ENCODE results near the gene GEMIN2. TPM values are rescaled to one million over a fixed set of nuclear protein-coding genes. Genes with fewer than 3 reads are reported as not detected.
A peak's percentile ranks its signal among the peaks of the same experiment; 100 is the strongest.

The GEMIN2 gene
- total RNA-seq, 2 experiments from 2014 or later = 21.6 to 25.3 TPM

- ChIA-PET CTCF (interaction anchor here (1.1 to 1.6 kb wide), 3 partner anchors 46 to 256 kb away, joined by 4 to 7 read pairs (median 5); partner anchors contain the start of gene GEMIN2), POLR2A (interaction anchor here (0.9 to 1.6 kb wide), 19 partner anchors 9 to 278 kb away, joined by 3 to 25 read pairs (median 4); no protein-coding TSS in a partner anchor)
- peaks cover 38% of the 10 kb centered on the region for H3K4me1 Mint-ChIP-seq (ENCODE audit: low read depth)
- H3K27ac Mint-ChIP-seq = peak overlapping the region; percentile 98
- no peaks in the 10 kb centered on the region for H3K27me3 Mint-ChIP-seq
- DNase-seq = no peak
- no peak for ATAC-seq
- no peaks in the 10 kb centered on the region for H3K9me3 Mint-ChIP-seq
- intact Hi-C loops (cut with micrococcal nuclease) = no loop called here
- TF ChIP-seq CTCF (IDR thresholded peaks at IDR 0.05) = no peak
- peaks cover 11% of the 10 kb centered on the region for H3K36me3 Mint-ChIP-seq (ENCODE audit: low read depth)
- H3K4me3 Mint-ChIP-seq = peak overlapping the region; percentile 80
Measured at GRCh38 chr14:39169541-39169900, 55.4 kb downstream of the GEMIN2 start.

GRCh38 chr14:39173198-39173597 lies 59.1 kb downstream of the GEMIN2 start:
- Mint-ChIP-seq H3K27me3 (no peaks in the 10 kb centered on the region), H3K27ac (peak overlapping the region; percentile 71), H3K4me3 (peak overlapping the region; percentile 31), H3K4me1 (ENCODE audit: low read depth) (peaks cover 35% of the 10 kb centered on the region), H3K9me3 (no peaks in the 10 kb centered on the region), H3K36me3 (ENCODE audit: low read depth) (peaks cover 30% of the 10 kb centered on the region)
- ChIA-PET POLR2A (interaction anchor here (1.0 to 1.5 kb wide), 4 partner anchors 12 to 76 kb away, joined by 3 to 5 read pairs (median 3); partner anchors contain the start of gene GEMIN2), CTCF (interaction anchor here (1.0 kb wide), 1 partner anchor 59 kb away, joined by 4 read pairs; no protein-coding TSS in a partner anchor)
- ATAC-seq = no peak
- intact Hi-C loops (cut with micrococcal nuclease) = loop anchor here (5.0 to 10.0 kb wide), 3 partner anchors 61 to 254 kb away; partner anchors contain the start of gene GEMIN2
- TF ChIP-seq CTCF (IDR thresholded peaks at IDR 0.05) = no peak
- DNase-seq = no peak

- H3K4me1 Mint-ChIP-seq (ENCODE audit: low read depth) = peaks cover 34% of the 10 kb centered on the region
- H3K27ac Mint-ChIP-seq = peak within 1 kb of the TSS; percentile 97
- CTCF ChIA-PET = interaction anchor here (0.6 kb wide), 1 partner anchor 57 kb away, joined by 3 read pairs; no protein-coding TSS in a partner anchor
- ATAC-seq = peak; percentile 88
- peak within 1 kb of the TSS; percentile 93 for H3K4me3 Mint-ChIP-seq
- no peaks in the 10 kb centered on the region for H3K27me3 Mint-ChIP-seq
- DNase-seq = peak; percentile 97
- no peak for TF ChIP-seq CTCF (IDR thresholded peaks at IDR 0.05)
- no peaks in the 10 kb centered on the region for H3K9me3 Mint-ChIP-seq
- POLR2A ChIA-PET = interaction anchor here (0.6 to 2.1 kb wide), 15 partner anchors 11 to 257 kb away, joined by 3 to 14 read pairs (median 4); partner anchors contain the start of genes FBXO33, GEMIN2 and SEC23A
- H3K36me3 Mint-ChIP-seq (ENCODE audit: low read depth) = peaks cover 41% of the 10 kb centered on the region
- intact Hi-C loops (cut with micrococcal nuclease) = loop anchor here (5.0 to 10.0 kb wide), 3 partner anchors 63 to 252 kb away; partner anchors contain the start of gene GEMIN2
Measured at GRCh38 chr14:39174560-39175444, 60.7 kb downstream of the GEMIN2 start, which contains the start of gene PNN. Gene PNN, plus strand, starts transcription at chr14:39175254. Its CDS starts 26 bp downstream, at chr14:39175280.

GRCh38 chr14:39175445-39176262 lies 61.5 kb downstream of the GEMIN2 start:
- peak overlapping the region; percentile 97 for H3K27ac Mint-ChIP-seq
- H3K4me3 Mint-ChIP-seq = peak overlapping the region; percentile 93
- intact Hi-C loops (cut with micrococcal nuclease) = loop anchor here (10.0 kb wide), 1 partner anchor 89 kb away; no protein-coding TSS in a partner anchor
- no peaks in the 10 kb centered on the region for H3K27me3 Mint-ChIP-seq
- H3K4me1 Mint-ChIP-seq (ENCODE audit: low read depth) = peaks cover 35% of the 10 kb centered on the region
- DNase-seq (peak; percentile 45), ATAC-seq (peak; percentile 1)
- peaks cover 41% of the 10 kb centered on the region for H3K36me3 Mint-ChIP-seq (ENCODE audit: low read depth)
- ChIA-PET POLR2A (interaction anchor here (0.6 to 2.1 kb wide), 13 partner anchors 10 to 256 kb away, joined by 3 to 14 read pairs (median 4); partner anchors contain the start of genes FBXO33 and SEC23A), CTCF (interaction anchor here (0.6 kb wide), 1 partner anchor 56 kb away, joined by 3 read pairs; no protein-coding TSS in a partner anchor)
- TF ChIP-seq CTCF (IDR thresholded peaks at IDR 0.05) = no peak
- no peaks in the 10 kb centered on the region for H3K9me3 Mint-ChIP-seq
